ENCODE data around the gene NKX2-1. TPM values are rescaled to one million over a fixed set of nuclear protein-coding genes. Genes with fewer than 3 reads are reported as not detected.

NKX2-1 gene
- total RNA-seq, 2 donors from 2014 or later = 0.31 to 0.62 TPM

GRCh38 chr14:36524220-36524837, 4.3 kb upstream of the NKX2-1 start:
- no peak overlapping the region for H3K4me3 Mint-ChIP-seq
- H3K9me3 Mint-ChIP-seq = no peaks in the 10 kb centered on the region
- no peak overlapping the region for H3K27ac ChIP-seq (ENCODE audit: low read depth, low read length)
- peaks cover 100% of the 10 kb centered on the region for H3K27me3 Mint-ChIP-seq (ENCODE audit: insufficient read depth)
- H3K4me1 ChIP-seq (ENCODE audit: control insufficient read depth, insufficient read depth, low read length) = peaks cover 6% of the 10 kb centered on the region
- H3K36me3 ChIP-seq (ENCODE audit: control insufficient read depth, insufficient read depth, low read length) = no peaks in the 10 kb centered on the region
- no peak overlapping the region for H3K4me3 ChIP-seq (ENCODE audit: low read length)
- H3K27ac Mint-ChIP-seq = no peak overlapping the region
- peak; percentile 75 for TF ChIP-seq CTCF (conservative IDR thresholded peaks at IDR 0.05)
- H3K9ac ChIP-seq (ENCODE audit: extremely low read depth, low read length, poor library complexity, severe bottlenecking) = no peak overlapping the region
- DNase-seq = peak; percentile 79
- H3K9me3 ChIP-seq (ENCODE audit: control insufficient read depth, low read length) = no peaks in the 10 kb centered on the region
- no peaks in the 10 kb centered on the region for H3K36me3 Mint-ChIP-seq (ENCODE audit: low read depth)
- H3K4me1 Mint-ChIP-seq = peaks cover 17% of the 10 kb centered on the region
- H3K27me3 ChIP-seq (ENCODE audit: control insufficient read depth, insufficient read depth, low read length, poor library complexity, severe bottlenecking) = peaks cover 99% of the 10 kb centered on the region
- 9 to 10% methylated on average over 9 to 38 of the region's 38 CpGs for WGBS, 2 experiments (ENCODE audit: insufficient coverage in 1 of 2, insufficient read length in 1 of 2)

- no peak overlapping the region for H3K4me3 Mint-ChIP-seq
Observed at GRCh38 chr14:36522972-36523715, 3.1 kb upstream of the NKX2-1 start.

More at GRCh38 chr14:36522972-36523715, 3.1 kb upstream of the NKX2-1 start:
- TF ChIP-seq CTCF (conservative IDR thresholded peaks at IDR 0.05) = peak; percentile 29
- H3K9ac ChIP-seq (ENCODE audit: extremely low read depth, low read length, poor library complexity, severe bottlenecking) = no peak overlapping the region
- no peak overlapping the region for H3K27ac Mint-ChIP-seq
- H3K9me3 ChIP-seq (ENCODE audit: control insufficient read depth, low read length) = no peaks in the 10 kb centered on the region
- peaks cover 20% of the 10 kb centered on the region for H3K4me1 Mint-ChIP-seq
- no peaks in the 10 kb centered on the region for H3K9me3 Mint-ChIP-seq
- H3K4me3 ChIP-seq (ENCODE audit: low read length) = no peak overlapping the region
- H3K4me1 ChIP-seq (ENCODE audit: control insufficient read depth, insufficient read depth, low read length) = peaks cover 6% of the 10 kb centered on the region
- H3K36me3 ChIP-seq (ENCODE audit: control insufficient read depth, insufficient read depth, low read length) = no peaks in the 10 kb centered on the region
- no peaks in the 10 kb centered on the region for H3K36me3 Mint-ChIP-seq (ENCODE audit: low read depth)
- H3K27me3 Mint-ChIP-seq (ENCODE audit: insufficient read depth) = peaks cover 100% of the 10 kb centered on the region
- peak; percentile 59 for DNase-seq
- no peak overlapping the region for H3K27ac ChIP-seq (ENCODE audit: low read depth, low read length)
- H3K27me3 ChIP-seq (ENCODE audit: control insufficient read depth, insufficient read depth, low read length, poor library complexity, severe bottlenecking) = peaks cover 99% of the 10 kb centered on the region
- 15% methylated on average over 10 to 35 of the region's 35 CpGs for WGBS, 2 experiments (ENCODE audit: insufficient coverage in 1 of 2, insufficient read length in 1 of 2)
